Activated CD4-positive, alpha-beta T cell treated with anti-CD3 and anti-CD28 coated beads, Interleukin-2, amount 50 U/mL, for 1 hour (primary cell): ENCODE measurements around the gene DIAPH1.

ENCODE experiments used
- DNase-seq: peaks from one replicate; pipeline ENCODE4 v3.0.0-alpha.2; 2020

Gene DIAPH1

GRCh38 chr5:141517312-141517711 is 101.5 kb downstream of the DIAPH1 start:
- DNase-seq, result no peak

- no peak for DNase-seq
These were observed 102.2 kb downstream of the DIAPH1 start for GRCh38 chr5:141516672-141517025.

GRCh38 chr5:141515946-141516671 is 102.7 kb downstream of the DIAPH1 start:
- DNase-seq, result no peak

DNA sequence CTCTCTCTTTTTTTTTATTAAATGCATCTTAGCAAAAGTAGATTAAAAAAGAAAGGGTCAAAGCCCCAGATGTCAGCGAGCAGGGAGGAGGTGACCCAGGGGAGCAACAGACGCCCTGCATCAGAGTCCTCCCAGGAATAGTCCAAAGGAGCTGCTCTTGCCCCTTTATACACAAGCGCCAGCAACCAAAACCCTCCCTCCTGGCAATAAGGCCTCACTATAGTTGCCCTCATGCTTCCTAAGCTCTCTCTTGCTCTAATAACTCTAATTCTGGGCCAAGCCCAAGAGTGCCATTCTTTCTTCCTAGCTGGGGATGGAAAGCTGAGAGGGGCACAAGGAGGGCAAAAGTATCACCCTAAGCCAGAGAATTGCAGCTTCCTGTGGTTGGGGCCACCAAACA is 103.7 kb downstream of the DIAPH1 start:
- DNase-seq, result no peak

- DNase-seq, result no peak
These were observed 104.3 kb downstream of the DIAPH1 start for GRCh38 chr5:141514330-141515133.

DNA sequence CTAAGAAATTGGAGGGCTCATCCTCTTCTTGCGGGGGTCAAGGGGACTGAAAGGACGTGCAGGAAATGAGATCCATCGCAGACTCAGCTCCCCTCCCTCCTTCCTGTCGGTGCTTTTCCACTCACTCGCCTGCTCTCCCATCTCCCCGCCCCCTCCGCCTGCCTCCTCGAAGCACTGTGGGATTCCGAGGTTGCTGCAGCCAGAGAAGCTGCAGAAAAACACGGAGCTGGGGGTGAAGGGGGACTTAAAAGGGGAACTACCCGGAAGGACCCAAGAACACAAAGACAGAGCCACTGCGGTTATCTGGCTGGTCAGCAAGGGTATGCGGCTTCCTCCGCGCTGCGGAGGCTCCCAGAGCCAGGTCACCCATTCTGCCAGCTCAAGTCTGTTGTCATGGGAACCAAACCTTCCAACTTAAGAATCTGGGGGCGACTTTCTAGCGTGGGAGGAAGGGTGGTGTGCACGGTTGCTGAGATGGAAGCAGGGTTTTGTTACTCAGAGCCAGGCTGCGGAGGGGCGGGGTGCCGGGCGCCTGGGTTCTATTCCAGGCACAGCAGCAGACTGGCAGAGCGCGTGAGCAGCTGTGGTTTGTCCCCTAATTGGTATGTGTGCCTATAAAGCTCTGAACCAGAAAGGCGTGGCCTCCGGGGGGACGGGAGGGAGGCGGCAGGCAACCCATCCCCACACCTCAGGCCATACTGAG is 105.0 kb downstream of the DIAPH1 start:
- peak; percentile 49 for DNase-seq

- DNase-seq, result peak; percentile 26
These were observed 105.7 kb downstream of the DIAPH1 start for GRCh38 chr5:141512911-141513626.

GRCh38 chr5:141512390-141512910 is 106.3 kb downstream of the DIAPH1 start:
- DNase-seq, result peak; percentile 87

- no peak for DNase-seq
These were observed 107.0 kb downstream of the DIAPH1 start for GRCh38 chr5:141511771-141512325.

DNA sequence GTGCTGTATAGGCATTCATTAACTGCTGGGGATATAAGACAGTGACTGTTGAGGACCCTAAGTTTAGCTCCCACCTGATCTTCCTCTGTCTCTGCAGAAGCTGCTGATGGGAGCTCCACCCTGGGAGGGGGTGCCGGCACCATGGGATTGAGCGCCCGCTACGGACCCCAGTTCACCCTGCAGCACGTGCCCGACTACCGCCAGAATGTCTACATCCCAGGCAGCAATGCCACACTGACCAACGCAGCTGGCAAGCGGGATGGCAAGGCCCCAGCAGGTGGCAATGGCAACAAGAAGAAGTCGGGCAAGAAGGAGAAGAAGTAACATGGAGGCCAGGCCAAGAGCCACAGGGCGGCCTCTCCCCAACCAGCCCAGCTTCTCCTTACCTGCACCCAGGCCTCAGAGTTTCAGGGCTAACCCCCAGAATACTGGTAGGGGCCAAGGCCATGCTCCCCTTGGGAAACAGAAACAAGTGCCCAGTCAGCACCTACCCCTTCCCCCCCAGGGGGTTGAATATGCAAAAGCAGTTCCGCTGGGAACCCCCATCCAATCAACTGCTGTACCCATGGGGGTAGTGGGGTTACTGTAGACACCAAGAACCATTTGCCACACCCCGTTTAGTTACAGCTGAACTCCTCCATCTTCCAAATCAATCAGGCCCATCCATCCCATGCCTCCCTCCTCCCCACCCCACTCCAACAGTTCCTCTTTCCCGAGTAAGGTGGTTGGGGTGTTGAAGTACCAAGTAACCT is 107.8 kb downstream of the DIAPH1 start:
- DNase-seq, result no peak

- no peak for DNase-seq
These were observed 108.6 kb downstream of the DIAPH1 start for GRCh38 chr5:141510160-141510559.

DNA sequence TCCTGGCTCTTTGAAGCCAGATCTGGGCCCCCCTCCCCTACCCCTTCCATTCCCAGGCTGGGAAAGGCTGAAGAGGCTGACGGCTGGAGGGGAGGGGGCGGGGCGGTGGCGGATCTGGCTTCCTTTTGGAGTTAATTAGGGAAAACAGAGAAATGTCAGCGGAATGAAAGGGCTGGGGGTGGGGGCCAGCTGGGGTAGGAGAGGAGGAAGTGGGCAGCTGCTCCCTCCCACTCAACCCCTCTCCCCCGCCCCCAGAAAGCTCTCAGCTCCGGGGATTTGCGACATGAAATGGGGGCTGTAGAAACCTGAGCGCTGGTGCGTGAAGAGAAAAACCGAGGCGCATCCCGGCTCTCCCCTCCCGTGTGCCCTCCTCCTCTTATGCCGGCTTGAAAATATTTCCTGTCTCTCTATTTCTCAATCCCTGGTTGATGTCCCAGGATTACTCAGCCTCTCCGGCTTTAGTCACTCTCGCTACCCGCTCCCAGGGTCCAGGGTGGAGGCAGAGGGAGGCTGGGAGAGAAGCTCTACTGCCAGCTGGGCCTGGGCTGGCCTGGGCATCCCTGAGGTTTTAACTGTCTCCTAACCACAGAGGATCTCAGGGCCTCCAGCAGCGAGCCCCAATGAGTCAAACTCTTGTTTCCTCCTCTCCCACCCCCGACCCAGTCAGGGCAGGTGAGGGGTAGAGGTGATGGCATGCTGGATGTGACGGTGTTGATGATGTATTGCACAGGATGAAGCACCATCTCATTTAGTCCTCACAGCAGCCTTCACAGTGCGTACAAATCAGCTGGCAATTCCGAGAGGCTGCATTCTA is 109.8 kb downstream of the DIAPH1 start:
- DNase-seq, result no peak

- no peak for DNase-seq
These were observed 110.4 kb downstream of the DIAPH1 start for GRCh38 chr5:141508440-141508797.

- no peak for DNase-seq
These were observed 111.3 kb downstream of the DIAPH1 start for GRCh38 chr5:141507387-141508091.

GRCh38 chr5:141506381-141507155 is 112.2 kb downstream of the DIAPH1 start:
- DNase-seq, result no peak

- no peak for DNase-seq
These were observed 114.6 kb downstream of the DIAPH1 start for GRCh38 chr5:141504216-141504615.

DNA sequence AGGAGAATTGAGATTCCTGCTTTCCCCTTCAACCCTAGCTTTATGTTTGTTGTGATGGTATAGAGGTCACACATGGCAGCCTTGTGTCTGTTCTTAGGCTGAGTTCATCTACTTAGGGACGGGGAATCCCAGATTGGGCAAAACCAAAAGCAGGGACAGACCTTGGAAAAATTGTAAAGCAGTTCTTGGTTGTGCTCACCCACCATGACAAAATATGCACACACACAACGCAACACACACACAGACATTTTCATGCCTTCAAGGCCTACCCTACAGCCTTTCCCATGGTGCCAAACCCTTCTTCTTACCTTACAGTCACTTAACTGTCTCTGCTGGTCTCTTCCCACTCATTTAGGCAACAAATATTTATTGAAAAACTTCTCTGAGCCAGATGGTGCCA is 115.1 kb downstream of the DIAPH1 start:
- no peak for DNase-seq

DNA sequence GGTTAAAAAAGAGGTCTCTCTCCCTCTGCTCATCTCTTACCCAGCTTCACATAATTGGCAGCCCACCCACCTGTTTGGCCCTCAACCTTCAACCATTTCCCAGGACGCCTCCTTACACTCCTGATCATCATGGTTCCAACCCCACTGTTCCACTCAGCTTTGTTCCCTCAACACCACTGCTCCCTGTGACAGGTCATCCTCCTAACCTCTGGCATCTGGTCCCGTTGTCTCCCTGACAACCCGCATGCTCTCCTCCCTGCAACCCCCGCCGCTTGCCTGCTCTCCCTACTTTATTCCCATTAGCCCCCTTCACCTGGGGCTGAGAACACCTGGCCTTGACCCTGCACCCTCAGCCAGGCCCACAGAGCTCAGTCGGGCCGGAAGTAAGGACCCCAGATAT is 117.0 kb downstream of the DIAPH1 start:
- DNase-seq, result no peak

DNA sequence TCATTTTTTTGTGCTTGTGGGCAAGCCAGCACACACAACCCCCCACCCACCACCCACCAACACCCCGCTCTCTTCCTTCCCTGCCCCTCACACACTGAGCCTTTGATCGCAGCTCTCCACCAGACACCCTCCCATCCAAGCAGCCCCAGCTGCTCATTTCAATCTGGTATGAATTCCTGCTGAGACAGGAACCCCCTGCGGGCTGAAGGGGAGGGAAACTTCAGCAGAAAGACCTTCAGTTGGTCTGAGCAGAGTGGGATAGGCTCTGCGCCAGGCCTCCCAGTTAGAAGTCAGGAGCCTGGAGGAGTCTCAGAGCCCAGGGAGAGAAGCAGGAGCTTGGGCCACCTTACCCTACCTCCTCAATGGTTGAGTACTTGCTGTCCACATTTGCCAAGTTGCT is 122.8 kb downstream of the DIAPH1 start:
- no peak for DNase-seq

GRCh38 chr5:141495453-141495811 is 123.4 kb downstream of the DIAPH1 start:
- DNase-seq, result no peak
